AG10803 (cell line): ENCODE data around the gene ACSS1.

Experiments
- DNase-seq: peaks from one replicate; pipeline ENCODE4 v3.0.0; 2010; ENCODE audit warnings: low read depth
- H3K4me3 ChIP-seq: 2 replicates; pipeline ENCODE4 v1.5.1; 2011; ENCODE audit warnings: mild to moderate bottlenecking, low read length, control low read depth
- TF ChIP-seq, protein P1 (sequence below): conservative IDR thresholded peaks from 2 replicates; pipeline ENCODE4 v1.5.1; 2011; ENCODE audit warnings: mild to moderate bottlenecking, low read length, control low read depth, inconsistent platforms

ACSS1 gene

DNA sequence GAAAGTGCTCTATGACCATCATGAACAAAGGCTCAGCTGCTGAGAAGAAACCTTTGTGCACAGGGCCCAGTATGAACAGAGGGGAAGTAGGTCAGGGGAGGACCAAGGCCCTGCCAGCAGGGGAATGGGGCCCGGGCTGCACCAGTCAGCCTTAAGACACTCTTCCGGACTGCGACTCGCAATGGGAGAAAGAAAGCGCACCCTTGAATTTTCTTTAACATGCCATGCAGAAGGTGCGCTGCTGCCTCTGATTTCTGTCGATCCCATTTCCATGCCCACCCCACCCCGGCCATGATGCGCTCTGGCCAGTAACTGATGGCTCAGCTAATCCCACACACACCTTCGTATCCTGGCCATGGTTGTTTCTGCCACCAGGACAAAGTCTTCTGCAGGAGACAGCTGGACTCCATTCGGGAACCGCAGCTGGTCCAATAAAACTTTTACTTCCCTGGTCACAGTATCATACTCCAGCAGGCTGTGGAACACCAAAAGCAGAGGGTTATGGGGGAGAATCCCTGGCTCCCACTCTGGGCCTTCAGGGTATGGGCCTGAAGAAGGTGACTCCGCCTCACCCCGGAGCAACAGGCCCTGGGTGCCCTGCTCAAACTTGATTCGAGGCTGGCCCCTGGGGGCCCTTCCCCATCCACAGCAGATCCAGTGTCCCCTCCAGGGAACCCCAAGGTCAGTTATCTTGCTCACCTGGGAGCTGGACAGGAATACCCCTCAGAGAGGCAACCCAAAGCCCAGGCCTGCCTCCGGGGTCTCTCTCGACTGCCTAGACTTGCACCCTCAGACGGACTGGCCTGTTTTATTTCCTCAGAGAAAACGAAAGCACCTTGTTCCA is 88.5 kb downstream of the ACSS1 start:
- TF ChIP-seq, protein P1, sequence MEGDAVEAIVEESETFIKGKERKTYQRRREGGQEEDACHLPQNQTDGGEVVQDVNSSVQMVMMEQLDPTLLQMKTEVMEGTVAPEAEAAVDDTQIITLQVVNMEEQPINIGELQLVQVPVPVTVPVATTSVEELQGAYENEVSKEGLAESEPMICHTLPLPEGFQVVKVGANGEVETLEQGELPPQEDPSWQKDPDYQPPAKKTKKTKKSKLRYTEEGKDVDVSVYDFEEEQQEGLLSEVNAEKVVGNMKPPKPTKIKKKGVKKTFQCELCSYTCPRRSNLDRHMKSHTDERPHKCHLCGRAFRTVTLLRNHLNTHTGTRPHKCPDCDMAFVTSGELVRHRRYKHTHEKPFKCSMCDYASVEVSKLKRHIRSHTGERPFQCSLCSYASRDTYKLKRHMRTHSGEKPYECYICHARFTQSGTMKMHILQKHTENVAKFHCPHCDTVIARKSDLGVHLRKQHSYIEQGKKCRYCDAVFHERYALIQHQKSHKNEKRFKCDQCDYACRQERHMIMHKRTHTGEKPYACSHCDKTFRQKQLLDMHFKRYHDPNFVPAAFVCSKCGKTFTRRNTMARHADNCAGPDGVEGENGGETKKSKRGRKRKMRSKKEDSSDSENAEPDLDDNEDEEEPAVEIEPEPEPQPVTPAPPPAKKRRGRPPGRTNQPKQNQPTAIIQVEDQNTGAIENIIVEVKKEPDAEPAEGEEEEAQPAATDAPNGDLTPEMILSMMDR = no peak
- no peak overlapping the region for H3K4me3 ChIP-seq
- no peak for DNase-seq

GRCh38 chr20:24968278-24968800 is 89.6 kb downstream of the ACSS1 start:
- H3K4me3 ChIP-seq = no peak overlapping the region
- TF ChIP-seq, protein P1 = no peak
- no peak for DNase-seq

- no peak overlapping the region for H3K4me3 ChIP-seq
- TF ChIP-seq, protein P1 = no peak
- no peak for DNase-seq
These were observed 91.5 kb downstream of the ACSS1 start for GRCh38 chr20:24966317-24967012.

- TF ChIP-seq, protein P1 = no peak
- no peak overlapping the region for H3K4me3 ChIP-seq
- DNase-seq = no peak
These were observed 92.6 kb downstream of the ACSS1 start for GRCh38 chr20:24965065-24965919.

GRCh38 chr20:24964506-24964840 is 93.5 kb downstream of the ACSS1 start:
- TF ChIP-seq, protein P1 = no peak
- DNase-seq = no peak
- no peak overlapping the region for H3K4me3 ChIP-seq

- DNase-seq = no peak
- H3K4me3 ChIP-seq = no peak overlapping the region
- TF ChIP-seq, protein P1 = no peak
These were observed 94.0 kb downstream of the ACSS1 start for GRCh38 chr20:24963672-24964505.
